ENCODE results near the gene TRIM40. TPM values are rescaled to one million over a fixed set of nuclear protein-coding genes. Genes with fewer than 3 reads are reported as not detected.
A peak's percentile ranks its signal among the peaks of the same experiment; 100 is the strongest.

Gene TRIM40
- total RNA-seq, 1 donor from 2014 or later, result not detected

DNA sequence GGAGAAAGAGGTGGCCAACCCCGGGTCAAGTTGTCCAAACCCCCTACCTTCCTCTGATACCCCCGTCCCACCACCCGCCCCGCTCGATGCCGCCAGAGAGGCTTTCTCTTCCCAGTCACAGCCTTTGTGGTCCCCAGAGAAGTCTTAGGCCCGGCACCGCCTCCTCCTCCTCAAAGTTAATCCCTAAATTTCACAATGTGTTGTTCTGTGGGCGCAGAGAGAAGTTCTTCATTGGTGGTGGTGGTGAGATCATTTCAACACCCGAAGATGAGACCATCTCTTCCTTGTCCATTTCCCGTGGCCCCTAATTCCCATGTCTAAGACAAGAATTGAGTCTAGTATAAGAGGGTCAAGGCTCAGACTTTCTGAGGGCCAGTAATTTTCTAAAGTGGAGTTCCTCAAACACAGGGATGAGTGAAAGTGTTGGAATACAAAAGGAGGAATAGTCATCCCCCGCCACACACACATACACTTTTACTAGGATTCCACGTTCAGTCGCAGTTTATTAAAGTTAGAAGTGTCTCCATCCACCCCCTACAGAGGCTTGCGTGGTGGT, 33.4 kb upstream of the TRIM40 start:
- Histone ChIP-seq H4K20me1 (ENCODE audit: insufficient read depth, low read length) (no peaks in the 10 kb centered on the region), H2AFZ (ENCODE audit: low read depth, low read length) (peak overlapping the region; percentile 87), H3K4me2 (ENCODE audit: low read length) (peak overlapping the region; percentile 89), H3K27ac (ENCODE audit: low read depth, low read length) (no peak overlapping the region), H3K36me3 (ENCODE audit: insufficient read depth, low read length) (no peaks in the 10 kb centered on the region), H3K4me3 (ENCODE audit: insufficient read depth, low read depth, low read length) (peak overlapping the region; percentile 46), H3K9ac (ENCODE audit: low read length) (peak overlapping the region; percentile 32), H3K27me3 (ENCODE audit: insufficient read depth, low read length) (peaks cover 57% of the 10 kb centered on the region), H3K4me1 (ENCODE audit: insufficient read depth, low read length) (peaks cover 13% of the 10 kb centered on the region), H3K79me2 (ENCODE audit: insufficient read depth, low read length) (no peaks in the 10 kb centered on the region), H3K9me3 (ENCODE audit: insufficient read depth, low read depth, low read length) (no peaks in the 10 kb centered on the region)
- Mint-ChIP-seq H3K27me3 (ENCODE audit: low read depth, unreplicated experiment) (peaks cover 63% of the 10 kb centered on the region), H3K4me1 (ENCODE audit: low read depth, unreplicated experiment) (peaks cover 7% of the 10 kb centered on the region), H3K36me3 (ENCODE audit: low read depth, unreplicated experiment) (no peaks in the 10 kb centered on the region), H3K27ac (ENCODE audit: unreplicated experiment) (no peak overlapping the region), H3K9me3 (ENCODE audit: unreplicated experiment) (no peaks in the 10 kb centered on the region), H3K4me3 (ENCODE audit: unreplicated experiment) (peak overlapping the region; percentile 89)
- no peak for FAIRE-seq
- TF ChIP-seq, protein P1, sequence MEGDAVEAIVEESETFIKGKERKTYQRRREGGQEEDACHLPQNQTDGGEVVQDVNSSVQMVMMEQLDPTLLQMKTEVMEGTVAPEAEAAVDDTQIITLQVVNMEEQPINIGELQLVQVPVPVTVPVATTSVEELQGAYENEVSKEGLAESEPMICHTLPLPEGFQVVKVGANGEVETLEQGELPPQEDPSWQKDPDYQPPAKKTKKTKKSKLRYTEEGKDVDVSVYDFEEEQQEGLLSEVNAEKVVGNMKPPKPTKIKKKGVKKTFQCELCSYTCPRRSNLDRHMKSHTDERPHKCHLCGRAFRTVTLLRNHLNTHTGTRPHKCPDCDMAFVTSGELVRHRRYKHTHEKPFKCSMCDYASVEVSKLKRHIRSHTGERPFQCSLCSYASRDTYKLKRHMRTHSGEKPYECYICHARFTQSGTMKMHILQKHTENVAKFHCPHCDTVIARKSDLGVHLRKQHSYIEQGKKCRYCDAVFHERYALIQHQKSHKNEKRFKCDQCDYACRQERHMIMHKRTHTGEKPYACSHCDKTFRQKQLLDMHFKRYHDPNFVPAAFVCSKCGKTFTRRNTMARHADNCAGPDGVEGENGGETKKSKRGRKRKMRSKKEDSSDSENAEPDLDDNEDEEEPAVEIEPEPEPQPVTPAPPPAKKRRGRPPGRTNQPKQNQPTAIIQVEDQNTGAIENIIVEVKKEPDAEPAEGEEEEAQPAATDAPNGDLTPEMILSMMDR (IDR thresholded peaks at IDR 0.05; ENCODE audit: insufficient read depth, low read depth, low read length), result no peak
- no peak for TF ChIP-seq EZH2 (IDR thresholded peaks at IDR 0.05; ENCODE audit: insufficient read depth, low read length)
- no peak for DNase-seq (ENCODE audit: low read depth)

DNA sequence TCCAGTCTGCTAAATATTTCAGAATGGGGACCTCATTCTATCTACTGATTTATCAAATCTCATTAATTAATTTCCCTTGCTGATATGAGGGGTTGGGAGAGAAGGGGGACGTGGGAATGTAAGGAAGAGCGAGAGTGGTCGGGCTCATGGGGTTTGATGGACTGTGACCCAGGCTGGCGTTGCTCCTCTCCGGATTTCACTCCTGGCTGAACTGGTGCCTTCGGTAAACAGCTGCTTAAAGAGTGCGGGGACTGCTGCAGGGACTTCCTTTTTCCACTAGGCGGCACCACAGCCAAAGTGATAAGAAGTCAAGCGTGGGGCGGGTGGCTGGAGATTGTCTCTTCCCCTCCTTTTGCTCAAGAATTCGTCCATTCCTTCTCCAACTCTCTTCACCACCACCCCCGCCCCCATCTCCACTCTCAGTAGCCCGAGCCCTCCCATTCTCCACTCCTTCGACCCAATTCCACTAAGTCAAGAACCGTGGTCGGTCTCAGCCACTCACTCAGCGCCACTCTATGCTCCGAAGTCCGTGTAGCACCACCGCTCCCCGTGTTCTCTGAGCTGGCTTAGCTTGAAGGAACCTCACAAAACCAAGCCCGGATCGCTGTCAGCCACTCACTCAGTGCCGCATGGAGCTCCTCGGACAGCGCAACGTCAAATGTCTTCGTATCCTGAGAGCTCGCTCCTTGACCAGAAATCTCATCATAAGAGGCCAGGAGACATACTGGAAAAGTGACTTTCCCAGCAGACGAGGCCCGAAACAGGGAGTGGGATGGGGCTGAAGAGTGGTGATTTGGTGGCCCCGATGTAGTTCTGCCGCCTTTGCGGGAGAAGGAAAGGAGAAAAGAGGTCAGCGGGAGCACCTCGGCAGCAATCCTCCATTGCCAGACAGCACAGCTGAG, 32.7 kb upstream of the TRIM40 start:
- peaks cover 50% of the 10 kb centered on the region for H3K27me3 ChIP-seq (ENCODE audit: insufficient read depth, low read length)
- Mint-ChIP-seq H3K4me1 (ENCODE audit: low read depth, unreplicated experiment) (peaks cover 7% of the 10 kb centered on the region), H3K9me3 (ENCODE audit: unreplicated experiment) (no peaks in the 10 kb centered on the region), H3K27ac (ENCODE audit: unreplicated experiment) (no peak overlapping the region), H3K27me3 (ENCODE audit: low read depth, unreplicated experiment) (peaks cover 62% of the 10 kb centered on the region), H3K36me3 (ENCODE audit: low read depth, unreplicated experiment) (peaks cover 2% of the 10 kb centered on the region), H3K4me3 (ENCODE audit: unreplicated experiment) (peak overlapping the region; percentile 89)
- TF ChIP-seq, protein P1 (IDR thresholded peaks at IDR 0.05; ENCODE audit: insufficient read depth, low read depth, low read length), result peak; percentile 85
- TF ChIP-seq EZH2 (IDR thresholded peaks at IDR 0.05; ENCODE audit: insufficient read depth, low read length), result no peak
- no peak overlapping the region for H3K27ac ChIP-seq (ENCODE audit: low read depth, low read length)
- H3K79me2 ChIP-seq (ENCODE audit: insufficient read depth, low read length), result no peaks in the 10 kb centered on the region
- no peak for FAIRE-seq
- peak overlapping the region; percentile 83 for H2AFZ ChIP-seq (ENCODE audit: low read depth, low read length)
- no peaks in the 10 kb centered on the region for H3K36me3 ChIP-seq (ENCODE audit: insufficient read depth, low read length)
- peaks cover 13% of the 10 kb centered on the region for H3K4me1 ChIP-seq (ENCODE audit: insufficient read depth, low read length)
- H3K9ac ChIP-seq (ENCODE audit: low read length), result peak overlapping the region; percentile 40
- H3K4me2 ChIP-seq (ENCODE audit: low read length), result peak overlapping the region; percentile 89
- no peaks in the 10 kb centered on the region for H3K9me3 ChIP-seq (ENCODE audit: insufficient read depth, low read depth, low read length)
- H4K20me1 ChIP-seq (ENCODE audit: insufficient read depth, low read length), result no peaks in the 10 kb centered on the region
- H3K4me3 ChIP-seq (ENCODE audit: insufficient read depth, low read depth, low read length), result peak overlapping the region; percentile 46
- DNase-seq (ENCODE audit: low read depth), result peak; percentile 58

DNA sequence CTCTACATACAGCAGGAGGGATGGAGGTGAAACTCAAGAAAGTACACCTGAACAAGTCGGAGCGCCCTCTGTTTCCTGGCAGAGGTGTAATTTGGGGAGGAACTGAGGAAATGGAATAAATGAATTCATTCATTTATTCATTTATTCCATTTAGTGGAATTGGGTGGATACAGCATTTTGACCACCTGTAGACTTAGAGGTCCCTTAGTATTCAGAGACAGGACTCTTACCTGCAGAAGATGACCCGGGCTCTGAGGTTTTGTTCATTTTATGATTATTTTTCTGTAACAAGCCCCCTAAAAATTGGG, 32.1 kb upstream of the TRIM40 start:
- Histone ChIP-seq H3K27ac (ENCODE audit: low read depth, low read length) (no peak overlapping the region), H3K9ac (ENCODE audit: low read length) (no peak overlapping the region), H3K4me3 (ENCODE audit: insufficient read depth, low read depth, low read length) (no peak overlapping the region), H3K9me3 (ENCODE audit: insufficient read depth, low read depth, low read length) (no peaks in the 10 kb centered on the region), H3K4me2 (ENCODE audit: low read length) (peak overlapping the region; percentile 89), H3K27me3 (ENCODE audit: insufficient read depth, low read length) (peaks cover 49% of the 10 kb centered on the region), H2AFZ (ENCODE audit: low read depth, low read length) (peak overlapping the region; percentile 83), H3K79me2 (ENCODE audit: insufficient read depth, low read length) (no peaks in the 10 kb centered on the region), H3K4me1 (ENCODE audit: insufficient read depth, low read length) (peaks cover 13% of the 10 kb centered on the region), H3K36me3 (ENCODE audit: insufficient read depth, low read length) (no peaks in the 10 kb centered on the region), H4K20me1 (ENCODE audit: insufficient read depth, low read length) (no peaks in the 10 kb centered on the region)
- Mint-ChIP-seq H3K4me3 (ENCODE audit: unreplicated experiment) (peak overlapping the region; percentile 89), H3K36me3 (ENCODE audit: low read depth, unreplicated experiment) (peaks cover 2% of the 10 kb centered on the region), H3K4me1 (ENCODE audit: low read depth, unreplicated experiment) (peaks cover 7% of the 10 kb centered on the region), H3K27ac (ENCODE audit: unreplicated experiment) (no peak overlapping the region), H3K9me3 (ENCODE audit: unreplicated experiment) (no peaks in the 10 kb centered on the region), H3K27me3 (ENCODE audit: low read depth, unreplicated experiment) (peaks cover 61% of the 10 kb centered on the region)
- no peak for TF ChIP-seq EZH2 (IDR thresholded peaks at IDR 0.05; ENCODE audit: insufficient read depth, low read length)
- TF ChIP-seq, protein P1 (IDR thresholded peaks at IDR 0.05; ENCODE audit: insufficient read depth, low read depth, low read length), result no peak
- DNase-seq (ENCODE audit: low read depth) (no peak), FAIRE-seq (no peak)

All from astrocyte (in vitro differentiated cells and primary cell).